Subcutaneous abdominal adipose tissue (tissue), 5 donors: ENCODE measurements around the gene RHCE.

ENCODE experiments used
- H3K27ac ChIP-seq: one replicate; pipeline ENCODE4 v1.7.0; 2013; ENCODE audit warnings: low read depth, mild to moderate bottlenecking, inconsistent platforms, low read length, moderate library complexity
- H3K27me3 ChIP-seq, 5 donors: one replicate each; pipeline ENCODE4 v1.7.0; 2013; ENCODE audit warnings: low read length in 5 of 5, inconsistent platforms in 1 of 5; ENCODE audit not compliant: control insufficient read depth in 5 of 5, insufficient read depth in 4 of 5
- H3K36me3 ChIP-seq, 5 donors: one replicate each; pipeline ENCODE4 v1.7.0; 2013; ENCODE audit warnings: low read length in 5 of 5; ENCODE audit not compliant: control insufficient read depth in 5 of 5, insufficient read depth in 5 of 5
- H3K4me1 ChIP-seq, 5 donors: one replicate each; pipeline ENCODE4 v1.7.0; 2013; ENCODE audit warnings: low read length in 5 of 5, mild to moderate bottlenecking in 3 of 5, moderate library complexity in 1 of 5; ENCODE audit not compliant: control insufficient read depth in 5 of 5, insufficient read depth in 5 of 5
- H3K4me3 ChIP-seq, 5 donors: one replicate each; pipeline ENCODE4 v1.7.0; 2013; ENCODE audit warnings: low read length in 5 of 5, low read depth in 1 of 5
- H3K9ac ChIP-seq, 5 donors: one replicate each; pipeline ENCODE4 v1.7.0; 2013; ENCODE audit warnings: low read length in 5 of 5, mild to moderate bottlenecking in 4 of 5, moderate library complexity in 3 of 5
- H3K9me3 ChIP-seq, 5 donors: one replicate each; pipeline ENCODE4 v1.7.0; 2013; ENCODE audit warnings: low read length in 5 of 5; ENCODE audit not compliant: control insufficient read depth in 5 of 5
- donor health status: healthy.
- donor health status: healthy.
- donor health status: healthy.
- donor health status: healthy.
- donor health status: healthy.

The RHCE gene

GRCh38 chr1:25435397-25436108 is 14.9 kb upstream of the RHCE start:
- peak overlapping the region in 2 of 5 donors; percentile 21 to 39 for H3K9ac ChIP-seq
- no peaks in the 10 kb centered on the region for H3K9me3 ChIP-seq
- no peaks in the 10 kb centered on the region for H3K36me3 ChIP-seq
- peak overlapping the region in 2 of 5 donors; percentile 26 to 44 for H3K4me3 ChIP-seq
- H3K27me3 ChIP-seq: no peaks in the 10 kb centered on the region
- H3K27ac ChIP-seq: peak overlapping the region; percentile 8
- peaks cover 6 to 54% (median 47%) of the 10 kb centered on the region in 5 donors for H3K4me1 ChIP-seq

- Histone ChIP-seq H3K4me1 (peaks cover 6 to 60% (median 52%) of the 10 kb centered on the region in 5 donors), H3K9ac (peak overlapping the region in 2 of 5 donors; percentile 8 to 43), H3K36me3 (no peaks in the 10 kb centered on the region), H3K4me3 (no peak overlapping the region), H3K27me3 (no peaks in the 10 kb centered on the region), H3K27ac (peak overlapping the region; percentile 63), H3K9me3 (no peaks in the 10 kb centered on the region)
Observed at GRCh38 chr1:25433389-25434186, 13.0 kb upstream of the RHCE start.

GRCh38 chr1:25432749-25433388 is 12.2 kb upstream of the RHCE start:
- Histone ChIP-seq H3K4me1 (peaks cover 6 to 60% (median 52%) of the 10 kb centered on the region in 5 donors), H3K27me3 (no peaks in the 10 kb centered on the region), H3K27ac (peak overlapping the region; percentile 63), H3K9me3 (no peaks in the 10 kb centered on the region), H3K36me3 (no peaks in the 10 kb centered on the region), H3K9ac (peak overlapping the region in 2 of 5 donors; percentile 43 to 87), H3K4me3 (no peak overlapping the region)

- no peaks in the 10 kb centered on the region for H3K27me3 ChIP-seq
- no peaks in the 10 kb centered on the region for H3K9me3 ChIP-seq
- peak overlapping the region; percentile 71 to 87 (median 76) for H3K4me3 ChIP-seq
- peak overlapping the region; percentile 57 to 89 (median 86) for H3K9ac ChIP-seq
- H3K36me3 ChIP-seq: no peaks in the 10 kb centered on the region
- H3K4me1 ChIP-seq: peaks cover 6 to 60% (median 52%) of the 10 kb centered on the region in 5 donors
- H3K27ac ChIP-seq: peak overlapping the region; percentile 76
Observed at GRCh38 chr1:25431955-25432719, 11.5 kb upstream of the RHCE start.

- Histone ChIP-seq H3K9ac (peak overlapping the region; percentile 57 to 89 (median 86)), H3K27me3 (no peaks in the 10 kb centered on the region), H3K27ac (peak overlapping the region; percentile 98), H3K36me3 (no peaks in the 10 kb centered on the region), H3K4me1 (peaks cover 6 to 52% (median 48%) of the 10 kb centered on the region in 5 donors), H3K4me3 (peak overlapping the region; percentile 71 to 87 (median 76)), H3K9me3 (no peaks in the 10 kb centered on the region)
Observed at GRCh38 chr1:25430967-25431881, 10.6 kb upstream of the RHCE start.

DNA sequence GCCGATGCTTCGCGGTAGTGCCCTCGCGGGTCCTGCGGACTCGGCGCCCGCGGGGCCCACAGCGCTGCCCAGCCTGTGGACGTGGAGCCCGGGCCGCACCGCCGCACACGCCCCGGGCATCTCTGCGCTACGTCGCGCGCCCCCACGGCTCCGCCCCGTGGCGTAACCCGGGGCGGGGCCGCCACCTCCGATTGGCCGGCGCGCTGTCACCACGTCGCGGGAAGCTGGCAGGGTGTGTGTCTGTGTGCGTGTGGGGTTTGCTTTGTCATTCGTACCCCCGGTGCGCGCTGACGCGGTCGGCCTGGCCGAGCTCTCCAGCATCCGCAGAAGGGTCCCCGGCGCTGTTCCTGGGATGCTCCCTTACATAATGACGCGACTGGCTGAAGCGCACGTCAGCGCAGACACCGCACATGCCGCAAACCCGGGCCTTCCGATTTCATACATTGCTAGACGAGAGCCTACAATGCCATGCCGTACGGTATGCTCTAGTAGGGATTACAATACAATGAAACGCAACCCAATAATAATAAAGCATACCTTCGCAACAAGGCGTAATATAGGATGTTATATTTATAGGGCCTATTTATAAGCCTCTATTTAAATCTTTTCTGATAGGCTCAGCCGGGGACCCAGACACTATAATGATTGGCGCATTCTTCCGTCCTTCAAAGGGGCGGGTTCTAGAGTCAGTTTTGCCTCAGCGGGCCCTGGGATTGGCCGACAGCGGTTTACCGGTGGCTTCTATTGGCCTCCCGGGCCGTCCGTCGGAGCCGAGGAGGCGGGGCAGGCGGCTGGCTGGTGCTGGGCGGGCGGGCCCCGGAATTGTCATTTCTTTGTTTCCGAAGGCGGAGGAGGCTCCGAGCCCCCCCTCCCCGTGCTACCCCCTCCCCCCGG is 9.7 kb upstream of the RHCE start, which contains the start of gene MACO1:
Gene MACO1 (plus strand): TSS at position 825 of the 894 bp plus-strand sequence. CDS start 202 bp downstream, outside the sequence.
- H3K27me3 ChIP-seq: no peaks in the 10 kb centered on the region
- peaks cover 3 to 43% (median 39%) of the 10 kb centered on the region in 5 donors for H3K4me1 ChIP-seq
- peak within 1 kb of the TSS; percentile 71 to 90 (median 86) for H3K4me3 ChIP-seq
- no peaks in the 10 kb centered on the region for H3K36me3 ChIP-seq
- no peaks in the 10 kb centered on the region for H3K9me3 ChIP-seq
- peak within 1 kb of the TSS; percentile 98 for H3K27ac ChIP-seq
- peak within 1 kb of the TSS; percentile 68 to 89 (median 87) for H3K9ac ChIP-seq

GRCh38 chr1:25428475-25429166 is 8.0 kb upstream of the RHCE start:
- no peaks in the 10 kb centered on the region for H3K27me3 ChIP-seq
- H3K36me3 ChIP-seq: no peaks in the 10 kb centered on the region
- H3K4me3 ChIP-seq: no peak overlapping the region
- no peak overlapping the region for H3K27ac ChIP-seq
- peaks cover 2 to 29% (median 25%) of the 10 kb centered on the region in 5 donors for H3K4me1 ChIP-seq
- H3K9me3 ChIP-seq: no peaks in the 10 kb centered on the region
- H3K9ac ChIP-seq: no peak overlapping the region

GRCh38 chr1:25427696-25428095 is 7.1 kb upstream of the RHCE start:
- H3K27ac ChIP-seq: no peak overlapping the region
- H3K4me3 ChIP-seq: no peak overlapping the region
- H3K9ac ChIP-seq: no peak overlapping the region
- no peaks in the 10 kb centered on the region for H3K9me3 ChIP-seq
- no peaks in the 10 kb centered on the region for H3K36me3 ChIP-seq
- H3K27me3 ChIP-seq: no peaks in the 10 kb centered on the region
- H3K4me1 ChIP-seq: peaks cover under 1 to 20% (median 18%) of the 10 kb centered on the region in 5 donors
